HG02610 (cell line): ENCODE data around the gene TRIO.
"Not testable (repeated sequence)": the region's sequence is repeated elsewhere in the genome, so short reads cannot be mapped to it uniquely, and the experiment has no call there.

ENCODE experiments used
- ATAC-seq: cut with Tn5 transposase; IDR thresholded peaks from one replicate; pipeline ENCODE4 v1.9.1; 2021; ENCODE audit warnings: mild to moderate bottlenecking, moderate library complexity; ENCODE audit not compliant: unreplicated experiment

Gene TRIO

GRCh38 chr5:14142827-14143545 lies at the start of gene TRIO:
Gene TRIO (plus strand): TSS chr5:14143342. CDS start chr5:14143726, 384 bp downstream.
- ATAC-seq = peak; percentile 51

DNA sequence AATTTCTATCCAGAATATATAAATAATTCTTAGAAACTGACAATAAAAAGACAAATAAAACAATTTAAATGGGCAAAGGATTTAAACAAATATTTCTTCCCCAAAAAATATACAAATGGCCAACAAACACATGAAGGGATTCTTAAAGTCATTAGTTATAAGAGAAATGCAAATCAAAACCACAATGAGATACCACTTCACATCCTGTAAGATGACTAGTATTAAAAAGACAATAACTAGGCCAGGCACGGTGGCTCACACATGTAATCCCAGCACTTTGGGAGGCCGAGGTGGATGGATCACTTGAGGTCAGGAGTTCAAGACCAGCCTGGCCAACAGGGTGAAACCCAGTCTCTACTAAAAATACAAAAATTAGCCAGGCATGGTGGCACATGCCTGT lies 45.8 kb upstream of the TRIO start:
- ATAC-seq = not testable (repeated sequence)

- no peak for ATAC-seq
Measured at GRCh38 chr5:14097998-14098471, 45.1 kb upstream of the TRIO start.

DNA sequence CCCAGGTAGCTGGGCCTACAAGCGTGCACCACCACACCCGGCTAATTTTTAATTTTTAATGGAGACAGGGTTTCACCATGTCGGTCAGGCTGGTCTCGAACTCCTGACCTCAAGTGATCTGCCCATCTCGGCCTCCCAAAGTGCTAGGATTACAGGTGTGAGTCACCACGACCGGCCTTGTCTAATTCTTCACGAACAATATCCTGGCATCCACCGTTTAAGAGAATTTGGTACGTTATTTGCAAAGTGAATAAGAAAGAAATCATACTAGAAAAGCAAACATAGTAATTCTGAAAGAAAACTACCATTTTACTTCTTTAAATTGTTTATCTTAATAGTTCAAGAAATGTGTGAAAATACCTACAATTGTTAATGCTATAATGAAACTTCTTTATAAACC lies 42.9 kb upstream of the TRIO start:
- ATAC-seq = no peak

GRCh38 chr5:14101922-14102321 lies 41.2 kb upstream of the TRIO start:
- no peak for ATAC-seq

GRCh38 chr5:14102666-14103065 lies 40.5 kb upstream of the TRIO start:
- no peak for ATAC-seq

DNA sequence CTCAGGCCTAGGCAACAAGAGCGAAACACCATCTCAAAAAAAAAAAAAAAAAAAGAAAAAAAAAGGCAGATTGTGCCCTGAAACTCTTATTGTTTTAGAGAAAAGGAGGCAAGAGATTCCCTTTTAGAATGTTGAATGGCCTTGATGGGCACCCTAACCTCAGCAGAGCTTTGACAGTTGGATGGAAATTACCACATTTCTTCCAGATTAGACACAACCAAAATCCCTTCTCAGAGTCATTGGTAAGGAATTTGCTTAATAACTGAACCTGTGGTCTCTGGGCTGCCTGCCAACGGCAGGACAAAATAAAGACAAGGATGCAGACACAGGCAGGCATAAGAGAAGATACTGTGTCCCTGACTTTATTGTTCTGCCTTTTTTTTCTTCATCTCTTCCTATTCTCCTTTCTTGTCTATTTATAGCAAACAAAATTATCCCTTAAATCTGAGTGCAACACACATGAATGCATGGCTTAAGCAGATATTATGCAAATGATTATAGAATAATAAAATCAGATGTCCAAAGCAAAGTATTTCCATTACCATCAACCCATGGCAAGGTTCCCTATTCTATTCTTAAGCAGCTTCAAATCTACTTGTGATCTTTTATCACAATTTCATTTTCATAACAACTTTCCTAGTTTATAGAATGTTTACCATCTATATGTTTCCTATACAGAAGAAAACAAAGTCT lies 37.3 kb upstream of the TRIO start:
- no peak for ATAC-seq

DNA sequence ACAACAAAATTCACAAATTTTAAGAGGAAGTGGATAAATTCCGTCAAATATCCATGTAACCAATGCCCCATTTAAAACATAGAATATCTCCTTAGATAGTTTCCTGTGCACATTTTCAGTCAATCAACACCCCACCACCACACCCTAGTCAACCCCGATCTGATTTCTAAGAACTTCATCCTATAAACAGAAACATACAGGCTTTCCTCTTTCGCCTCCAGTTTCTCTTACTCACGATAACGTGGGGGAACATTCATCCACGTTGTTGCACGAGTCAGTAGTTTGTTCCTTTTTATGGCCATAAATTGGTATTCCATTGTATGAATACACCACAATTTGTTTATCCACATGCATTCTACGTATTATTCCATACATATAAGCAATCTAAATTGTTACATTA lies 35.6 kb upstream of the TRIO start:
- no peak for ATAC-seq

DNA sequence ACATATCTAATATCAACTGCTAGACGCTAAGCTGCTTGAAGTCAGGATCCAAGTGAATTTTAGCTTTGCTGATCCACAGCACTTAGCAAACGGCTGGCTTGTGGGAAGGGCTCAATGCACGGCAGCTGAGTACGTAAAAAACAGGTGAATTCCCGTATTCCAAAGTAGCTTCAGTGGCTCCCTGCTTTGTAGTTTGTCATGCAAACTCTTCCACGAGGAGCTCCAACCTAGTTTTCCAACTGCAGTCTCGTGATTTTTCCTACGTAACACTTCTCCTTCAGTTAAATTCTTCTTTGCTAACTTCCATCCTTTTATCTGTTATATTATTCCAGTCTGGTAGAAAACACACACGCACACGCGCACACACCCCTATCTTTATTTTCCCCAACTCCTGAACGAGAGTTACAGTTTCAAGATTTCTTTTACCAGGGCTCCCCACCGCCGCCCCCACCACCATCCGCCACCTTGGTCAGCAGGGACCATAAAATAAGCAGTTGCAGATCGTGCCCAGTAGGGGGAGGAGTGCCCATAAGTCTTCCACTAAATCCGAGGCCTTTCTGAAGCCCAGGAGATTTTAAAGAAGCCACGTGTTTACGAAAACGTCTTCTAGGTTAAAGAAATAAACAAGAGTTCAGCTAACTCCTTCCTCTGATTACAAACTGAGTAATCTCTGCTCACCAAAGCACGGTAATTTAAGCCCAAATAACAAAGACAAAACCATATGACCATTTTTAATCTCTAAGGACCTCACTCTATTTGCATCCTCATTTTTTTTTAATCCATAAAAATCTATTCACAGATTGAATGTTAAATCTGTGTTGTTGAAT lies 34.8 kb upstream of the TRIO start:
- peak; percentile 73 for ATAC-seq

GRCh38 chr5:14109041-14109747 lies 33.9 kb upstream of the TRIO start:
- ATAC-seq = peak; percentile 92

- ATAC-seq = no peak
Measured at GRCh38 chr5:14109771-14110170, 33.4 kb upstream of the TRIO start.

DNA sequence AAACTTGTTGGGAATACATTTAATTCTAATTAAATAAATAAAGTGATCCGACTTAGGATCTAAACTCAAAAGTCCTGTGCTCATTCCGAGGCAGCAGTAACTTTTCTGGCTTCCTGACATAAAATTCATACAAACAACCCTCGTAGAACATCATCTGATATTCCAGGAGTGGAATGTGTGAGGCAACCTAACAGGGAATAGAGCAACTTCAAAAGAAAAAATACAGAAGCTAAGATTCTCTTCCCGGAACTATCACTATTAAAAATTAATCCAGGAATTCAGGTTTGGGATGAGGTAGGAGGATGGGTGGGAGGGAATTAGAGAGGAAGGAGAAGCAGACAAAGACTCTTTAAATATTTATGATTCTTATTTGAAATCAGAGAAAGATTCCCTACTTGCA lies 32.9 kb upstream of the TRIO start:
- no peak for ATAC-seq

DNA sequence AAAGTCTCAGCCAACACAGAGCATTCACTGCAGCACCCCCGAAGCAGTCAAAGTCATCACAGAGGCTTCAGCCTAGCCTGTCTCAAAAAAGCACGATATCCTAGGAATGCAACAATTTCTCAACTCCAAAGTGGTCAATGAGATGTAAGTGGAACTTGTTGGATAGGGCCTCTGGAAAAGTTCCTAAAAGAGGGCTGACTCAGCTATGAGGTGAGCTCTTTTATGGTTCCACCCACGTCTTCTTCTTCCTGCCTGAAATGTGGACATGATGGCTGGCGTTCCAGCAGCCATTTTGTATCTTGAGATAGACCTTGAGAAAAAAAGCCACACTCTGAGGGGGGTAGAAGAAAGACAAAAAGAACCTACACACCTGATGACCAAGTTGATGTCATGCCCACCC lies 32.5 kb upstream of the TRIO start:
- no peak for ATAC-seq

DNA sequence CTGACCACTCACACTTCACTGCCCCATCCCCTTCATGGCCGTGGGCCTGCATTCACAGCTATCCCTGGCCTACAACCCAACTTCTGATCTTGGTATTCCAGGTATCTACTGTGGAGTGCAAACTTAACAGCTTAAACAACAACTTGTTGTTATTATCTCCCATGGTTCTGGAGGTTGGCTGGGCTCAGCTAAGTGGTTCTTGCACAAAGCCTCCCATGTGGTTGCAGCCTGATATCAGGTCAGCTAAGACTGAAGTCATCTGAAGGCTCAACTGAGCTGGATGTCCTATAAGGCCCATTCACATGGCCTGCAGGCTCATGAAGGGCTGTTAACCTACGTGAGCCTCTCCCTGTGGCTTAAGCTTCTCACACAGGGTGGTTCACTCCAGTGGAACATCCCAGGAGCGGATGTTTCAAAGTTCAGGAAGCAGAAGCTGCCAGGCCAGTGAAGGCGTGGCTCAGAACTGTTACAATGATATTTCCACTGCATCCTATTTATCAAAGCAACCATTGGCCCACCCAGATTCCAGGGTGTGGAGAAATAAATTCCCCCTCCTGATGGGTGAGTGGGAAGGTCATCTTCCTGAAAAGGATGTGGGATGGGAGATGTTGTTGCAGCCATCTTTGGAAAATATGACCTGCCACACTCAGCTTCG lies 30.0 kb upstream of the TRIO start:
- ATAC-seq = no peak

- no peak for ATAC-seq
Measured at GRCh38 chr5:14114615-14115251, 28.4 kb upstream of the TRIO start.

GRCh38 chr5:14115323-14115895 lies 27.7 kb upstream of the TRIO start:
- no peak for ATAC-seq

GRCh38 chr5:14118551-14119320 lies 24.4 kb upstream of the TRIO start:
- no peak for ATAC-seq

DNA sequence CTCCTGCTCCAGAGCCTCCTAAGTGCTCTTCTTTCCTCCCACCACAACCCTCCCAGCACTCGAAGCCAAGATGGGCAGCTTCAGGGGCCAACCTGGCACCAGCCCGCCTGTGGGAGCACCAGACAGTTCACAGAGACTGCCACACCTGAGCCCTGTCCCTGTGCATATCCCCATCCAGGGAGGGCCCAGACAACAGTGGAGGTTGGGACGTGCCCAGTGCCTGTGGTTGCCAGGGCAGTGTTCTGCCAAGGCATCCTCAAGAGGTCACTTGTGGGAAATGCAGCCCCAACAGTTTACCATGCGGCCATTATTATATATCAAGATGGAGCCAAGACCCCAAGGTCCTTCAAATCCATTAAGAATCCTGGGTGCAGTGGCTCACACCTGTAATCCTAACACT lies 23.0 kb upstream of the TRIO start:
- no peak for ATAC-seq

DNA sequence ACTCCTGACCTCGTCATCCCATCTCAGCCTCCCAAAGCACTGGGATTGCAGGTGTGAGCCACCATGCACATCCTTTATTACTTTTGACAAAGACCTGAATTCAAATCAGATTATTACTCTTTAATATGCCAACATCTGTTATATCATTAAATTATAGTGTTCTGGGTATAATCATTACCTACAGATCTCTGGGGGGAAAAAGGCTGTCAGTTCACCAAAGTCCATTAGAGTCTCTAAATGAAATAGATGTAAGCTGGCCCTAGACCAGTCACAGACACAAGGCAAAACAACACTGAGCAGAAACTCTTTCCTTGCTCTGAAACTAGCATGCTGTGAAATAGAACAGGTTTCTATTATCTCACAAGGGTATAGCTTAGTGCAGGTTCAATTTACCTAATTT lies 21.6 kb upstream of the TRIO start:
- no peak for ATAC-seq
